A673 (cell line): ENCODE results near the gene ELANE. TPM values are rescaled to one million over a fixed set of nuclear protein-coding genes. Genes with fewer than 3 reads are reported as not detected.

Experiments used
- BruUV-seq: library from RNA; stranded (reverse); fragments of 400-500 nt; replicated peaks from 2 replicates; lab custom pipeline; 2021; lab: Mats Ljungman, UMichigan
- CTCF ChIA-PET: fragments of 300-600 bp; sonication (Branson Sonifier 250); formaldehyde crosslinking; loops from one replicate; lab custom pipeline; 2022; ENCODE audit warnings: antibody characterized with exemption; lab: Charles Lee
- POLR2A ChIA-PET: fragments of 300-600 bp; sonication (Branson Sonifier 250); formaldehyde crosslinking; loops from one replicate; lab custom pipeline; 2022; ENCODE audit warnings: antibody characterized with exemption; ENCODE audit not compliant: low non-redundant PET; lab: Charles Lee
- DNase-seq: peaks from one replicate; pipeline ENCODE4 v3.0.0-alpha.2; 2015; ENCODE audit warnings: low spot score
- H3K27ac ChIP-seq: fragments of 200-600 bp; sonication (generic); 2 replicates; pipeline ENCODE4 v1.5.1; 2016; ENCODE audit warnings: mixed run types, low read depth, mild to moderate bottlenecking, mixed read lengths, antibody characterized with exemption, low read length; ENCODE audit not compliant: poor library complexity, severe bottlenecking
- H3K27me3 ChIP-seq: fragments of 200-600 bp; sonication (generic); replicated peaks from 2 replicates; pipeline ENCODE4 v1.6.1; 2017; ENCODE audit warnings: mixed run types, low read depth, mild to moderate bottlenecking, mixed read lengths, antibody characterized with exemption, low read length; ENCODE audit not compliant: insufficient read depth, poor library complexity
- H3K36me3 ChIP-seq: fragments of 200-600 bp; sonication (generic); 2 replicates; pipeline ENCODE4 v1.6.1; 2016; ENCODE audit warnings: mixed run types, mild to moderate bottlenecking, mixed read lengths, antibody characterized with exemption, low read length; ENCODE audit not compliant: insufficient read depth, poor library complexity, severe bottlenecking
- H3K4me1 ChIP-seq: fragments of 200-600 bp; sonication (generic); 2 replicates; pipeline ENCODE4 v1.6.1; 2017; ENCODE audit warnings: mixed run types, mild to moderate bottlenecking, mixed read lengths, antibody characterized with exemption, low read length; ENCODE audit not compliant: insufficient read depth, poor library complexity, severe bottlenecking
- H3K4me3 ChIP-seq: fragments of 200-600 bp; sonication (generic); 2 replicates; pipeline ENCODE4 v1.5.1; 2016; ENCODE audit warnings: low read depth, mixed run types, mild to moderate bottlenecking, mixed read lengths, low read length; ENCODE audit not compliant: poor library complexity, severe bottlenecking
- H3K9me3 ChIP-seq: fragments of 200-600 bp; sonication (generic); 2 replicates; pipeline ENCODE4 v1.6.1; 2016; ENCODE audit warnings: mixed run types, low read depth, mild to moderate bottlenecking, mixed read lengths, antibody characterized with exemption, low read length; ENCODE audit not compliant: poor library complexity, severe bottlenecking
- EZH2 ChIP-seq: fragments of 200-600 bp; sonication (generic); IDR thresholded peaks from 2 replicates; pipeline ENCODE4 v1.6.1; 2017; ENCODE audit warnings: borderline replicate concordance, low read depth, mild to moderate bottlenecking, mixed read lengths, antibody characterized with exemption, low read length; ENCODE audit not compliant: poor library complexity, severe bottlenecking
- intact Hi-C: fragments of 100-400 bp; cut with micrococcal nuclease; formaldehyde crosslinking; loops from one replicate; pipeline ENCODE4 v1.10.0; 2022; ENCODE audit not compliant: unreplicated experiment
- total RNA-seq: library from RNA; stranded (reverse); gene quantifications from 2 replicates; pipeline ENCODE4 v1.2.3, GENCODE V29; 2021
- TF ChIP-seq, protein P1 (sequence below): fragments of 300-800, 200-600 bp; sonication (generic); conservative IDR thresholded peaks from 2 replicates; pipeline ENCODE4 v1.5.1; 2017; ENCODE audit warnings: low read depth, mild to moderate bottlenecking, antibody characterized with exemption, low read length, moderate library complexity, mixed read lengths

The ELANE gene
- total RNA-seq, 1 experiment from 2014 or later: not detected

DNA sequence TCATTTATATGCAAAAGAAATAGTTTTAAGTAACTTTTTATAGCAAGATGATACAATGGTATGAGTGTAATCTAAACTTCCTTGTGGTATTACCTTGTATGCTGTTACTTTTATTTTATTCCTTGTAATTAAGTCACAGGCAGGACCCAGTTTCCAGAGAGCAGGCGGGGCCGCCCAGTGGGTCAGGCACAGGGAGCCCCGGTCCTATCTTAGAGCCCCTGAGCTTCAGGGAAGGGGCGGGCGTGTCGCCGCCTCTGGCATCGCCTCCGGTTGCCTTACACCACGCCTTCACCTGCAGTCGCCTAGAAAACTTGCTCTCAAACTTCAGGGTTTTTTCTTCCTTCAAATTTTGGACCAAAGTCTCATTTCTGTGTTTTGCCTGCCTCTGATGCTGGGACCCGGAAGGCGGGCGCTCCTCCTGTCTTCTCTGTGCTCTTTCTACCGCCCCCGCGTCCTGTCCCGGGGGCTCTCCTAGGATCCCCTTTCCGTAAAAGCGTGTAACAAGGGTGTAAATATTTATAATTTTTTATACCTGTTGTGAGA lies 40.5 kb upstream of the ELANE start:
- no peak for TF ChIP-seq EZH2
- TF ChIP-seq, protein P1, sequence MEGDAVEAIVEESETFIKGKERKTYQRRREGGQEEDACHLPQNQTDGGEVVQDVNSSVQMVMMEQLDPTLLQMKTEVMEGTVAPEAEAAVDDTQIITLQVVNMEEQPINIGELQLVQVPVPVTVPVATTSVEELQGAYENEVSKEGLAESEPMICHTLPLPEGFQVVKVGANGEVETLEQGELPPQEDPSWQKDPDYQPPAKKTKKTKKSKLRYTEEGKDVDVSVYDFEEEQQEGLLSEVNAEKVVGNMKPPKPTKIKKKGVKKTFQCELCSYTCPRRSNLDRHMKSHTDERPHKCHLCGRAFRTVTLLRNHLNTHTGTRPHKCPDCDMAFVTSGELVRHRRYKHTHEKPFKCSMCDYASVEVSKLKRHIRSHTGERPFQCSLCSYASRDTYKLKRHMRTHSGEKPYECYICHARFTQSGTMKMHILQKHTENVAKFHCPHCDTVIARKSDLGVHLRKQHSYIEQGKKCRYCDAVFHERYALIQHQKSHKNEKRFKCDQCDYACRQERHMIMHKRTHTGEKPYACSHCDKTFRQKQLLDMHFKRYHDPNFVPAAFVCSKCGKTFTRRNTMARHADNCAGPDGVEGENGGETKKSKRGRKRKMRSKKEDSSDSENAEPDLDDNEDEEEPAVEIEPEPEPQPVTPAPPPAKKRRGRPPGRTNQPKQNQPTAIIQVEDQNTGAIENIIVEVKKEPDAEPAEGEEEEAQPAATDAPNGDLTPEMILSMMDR: no peak
- no peaks in the 10 kb centered on the region for H3K9me3 ChIP-seq
- no peak for DNase-seq
- intact Hi-C loops: no loop called here
- TSS peak; percentile 56 for BruUV-seq
- H3K4me1 ChIP-seq: peaks cover 25% of the 10 kb centered on the region
- no peaks in the 10 kb centered on the region for H3K27me3 ChIP-seq
- peaks cover 68% of the 10 kb centered on the region for H3K36me3 ChIP-seq
- ChIA-PET POLR2A (no interaction called here), CTCF (no interaction called here)
- no peak overlapping the region for H3K4me3 ChIP-seq
- peak overlapping the region; percentile 56 for H3K27ac ChIP-seq

DNA sequence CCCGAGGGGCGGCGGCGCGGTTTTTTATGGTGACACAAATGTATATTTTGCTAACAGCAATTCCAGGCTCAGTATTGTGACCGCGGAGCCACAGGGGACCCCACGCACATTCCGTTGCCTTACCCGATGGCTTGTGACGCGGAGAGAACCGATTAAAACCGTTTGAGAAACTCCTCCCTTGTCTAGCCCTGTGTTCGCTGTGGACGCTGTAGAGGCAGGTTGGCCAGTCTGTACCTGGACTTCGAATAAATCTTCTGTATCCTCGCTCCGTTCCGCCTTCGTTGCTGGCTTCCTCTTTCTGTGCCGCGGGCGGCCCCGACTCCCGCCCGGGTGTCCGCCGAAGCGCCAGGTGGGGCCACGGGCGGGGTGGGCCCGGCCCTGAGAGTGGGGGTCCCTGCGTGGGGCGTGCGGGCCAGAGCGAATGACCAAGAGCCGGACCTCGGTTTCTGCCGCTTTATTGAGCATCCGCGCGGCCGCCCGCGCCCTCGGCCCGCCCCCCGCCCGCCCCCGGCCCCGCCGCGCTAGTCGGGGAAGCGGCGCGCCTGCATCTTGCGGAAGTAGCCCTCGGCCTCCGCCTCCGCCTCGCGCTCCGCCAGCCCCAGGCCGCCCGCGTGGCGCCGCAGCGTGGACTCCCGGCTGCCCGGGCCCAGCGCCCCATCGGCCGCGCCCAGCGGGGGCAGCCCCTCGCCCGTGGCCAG lies 39.9 kb upstream of the ELANE start:
- Histone ChIP-seq H3K9me3 (no peaks in the 10 kb centered on the region), H3K4me1 (peaks cover 18% of the 10 kb centered on the region), H3K36me3 (peaks cover 61% of the 10 kb centered on the region), H3K27ac (peak overlapping the region; percentile 56), H3K27me3 (no peaks in the 10 kb centered on the region), H3K4me3 (no peak overlapping the region)
- POLR2A ChIA-PET: no interaction called here
- no peak for TF ChIP-seq EZH2
- TF ChIP-seq, protein P1: no peak
- BruUV-seq: no TSS peak
- no peak for DNase-seq
- intact Hi-C loops: no loop called here
- CTCF ChIA-PET: no interaction called here

DNA sequence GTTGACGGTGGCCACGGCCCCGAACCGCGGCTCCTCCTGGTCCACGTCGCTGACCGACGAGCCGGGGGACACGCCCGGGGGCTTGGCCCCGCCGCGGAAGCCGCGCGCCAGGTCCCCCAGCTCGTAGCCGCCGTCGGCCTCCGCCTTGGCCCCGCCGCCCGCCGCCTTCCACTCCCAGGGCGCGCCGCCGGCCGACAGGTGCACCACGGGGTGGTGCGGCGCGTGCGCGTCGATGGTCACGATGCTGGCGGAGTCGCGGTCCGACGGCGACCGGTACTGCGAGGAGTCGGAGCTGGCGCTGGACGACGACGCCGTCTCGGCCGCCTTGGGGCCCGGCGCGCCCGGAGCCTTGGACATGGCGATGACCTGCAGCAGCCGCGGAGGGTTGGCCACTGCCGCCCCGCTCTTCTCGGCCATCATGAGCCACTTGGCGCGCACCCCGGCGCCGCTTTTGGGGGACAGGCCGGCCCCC lies 39.3 kb upstream of the ELANE start:
- Histone ChIP-seq H3K27ac (no peak overlapping the region), H3K4me3 (no peak overlapping the region), H3K36me3 (peaks cover 56% of the 10 kb centered on the region), H3K4me1 (peaks cover 17% of the 10 kb centered on the region), H3K27me3 (no peaks in the 10 kb centered on the region), H3K9me3 (no peaks in the 10 kb centered on the region)
- ChIA-PET POLR2A (no interaction called here), CTCF (interaction anchor here (0.6 kb wide), 1 partner anchor 107 kb away, joined by 5 read pairs; no protein-coding TSS in a partner anchor)
- intact Hi-C loops: no loop called here
- TF ChIP-seq EZH2: no peak
- DNase-seq: no peak
- BruUV-seq: no TSS peak
